Stimulated activated CD8-positive, alpha-beta memory T cell treated with anti-CD3 and anti-CD28 coated beads, Interleukin-15, amount 100 ng/mL, for 1 hour (primary cell): ENCODE measurements around the gene CEMP1.

Experiments
- DNase-seq: peaks from one replicate; pipeline ENCODE4 v3.0.0-alpha.2; 2020; ENCODE audit warnings: low read depth

Gene CEMP1

GRCh38 chr16:2500430-2500917 is 30.7 kb downstream of the CEMP1 start:
- no peak for DNase-seq

- no peak for DNase-seq
Observed at GRCh38 chr16:2499890-2500429, 31.2 kb downstream of the CEMP1 start.

- DNase-seq: no peak
Observed at GRCh38 chr16:2499454-2499853, 31.8 kb downstream of the CEMP1 start.

GRCh38 chr16:2498531-2499253 is 32.5 kb downstream of the CEMP1 start:
- DNase-seq: no peak

- DNase-seq: no peak
Observed at GRCh38 chr16:2497695-2498484, 33.3 kb downstream of the CEMP1 start.

- DNase-seq: no peak
Observed at GRCh38 chr16:2497116-2497630, 34.0 kb downstream of the CEMP1 start.

- no peak for DNase-seq
Observed at GRCh38 chr16:2496223-2497115, 34.7 kb downstream of the CEMP1 start.

- DNase-seq: no peak
Observed at GRCh38 chr16:2495041-2495440, 36.2 kb downstream of the CEMP1 start.

- no peak for DNase-seq
Observed at GRCh38 chr16:2494616-2495015, 36.6 kb downstream of the CEMP1 start.

GRCh38 chr16:2493605-2494004 is 37.6 kb downstream of the CEMP1 start:
- no peak for DNase-seq

GRCh38 chr16:2492292-2492691 is 38.9 kb downstream of the CEMP1 start:
- DNase-seq: no peak

- DNase-seq: no peak
Observed at GRCh38 chr16:2490190-2491105, 40.8 kb downstream of the CEMP1 start.

GRCh38 chr16:2489581-2489980 is 41.6 kb downstream of the CEMP1 start:
- DNase-seq: no peak

GRCh38 chr16:2487903-2488531 is 43.2 kb downstream of the CEMP1 start:
- DNase-seq: no peak

- no peak for DNase-seq
Observed at GRCh38 chr16:2487517-2487842, 43.7 kb downstream of the CEMP1 start.

- peak; percentile 56 for DNase-seq
Observed at GRCh38 chr16:2486645-2487516, 44.3 kb downstream of the CEMP1 start.

- DNase-seq: no peak
Observed at GRCh38 chr16:2485811-2486507, 45.2 kb downstream of the CEMP1 start.

GRCh38 chr16:2484898-2485508 is 46.2 kb downstream of the CEMP1 start:
- DNase-seq: no peak
